Measurements from ENCODE around the gene ATXN1.

Gene ATXN1

GRCh38 chr6:16719488-16719887 lies 41.8 kb downstream of the ATXN1 start:
- WGBS (ENCODE audit: insufficient coverage, insufficient read length), result no CpG with 5 or more reads among the region's 8 CpGs
- H3K4me1 ChIP-seq (ENCODE audit: control insufficient read depth, insufficient read depth, low read length), result no peaks in the 10 kb centered on the region
- no peak for DNase-seq (ENCODE audit: low read depth, low spot score)
- H3K27me3 ChIP-seq (ENCODE audit: control insufficient read depth, insufficient read depth, low read length), result no peaks in the 10 kb centered on the region
- no peaks in the 10 kb centered on the region for H3K9me3 ChIP-seq (ENCODE audit: control insufficient read depth, insufficient read depth, low read length)
- H3K36me3 ChIP-seq (ENCODE audit: control insufficient read depth, insufficient read depth, low read length), result no peaks in the 10 kb centered on the region
- no peak overlapping the region for H3K4me3 ChIP-seq (ENCODE audit: low read length)
- H3K27ac ChIP-seq (ENCODE audit: low read length), result no peak overlapping the region

- WGBS (ENCODE audit: insufficient coverage, insufficient read length), result no CpG with 5 or more reads among the region's 3 CpGs
- H3K27ac ChIP-seq (ENCODE audit: low read length), result no peak overlapping the region
- no peaks in the 10 kb centered on the region for H3K4me1 ChIP-seq (ENCODE audit: control insufficient read depth, insufficient read depth, low read length)
Measured at GRCh38 chr6:16718356-16718755, 42.9 kb downstream of the ATXN1 start.

GRCh38 chr6:16717275-16717942 lies 43.9 kb downstream of the ATXN1 start:
- no peak overlapping the region for H3K27ac ChIP-seq (ENCODE audit: low read length)
- no peaks in the 10 kb centered on the region for H3K4me1 ChIP-seq (ENCODE audit: control insufficient read depth, insufficient read depth, low read length)
- no peaks in the 10 kb centered on the region for H3K36me3 ChIP-seq (ENCODE audit: control insufficient read depth, insufficient read depth, low read length)
- no peak for DNase-seq (ENCODE audit: low read depth, low spot score)
- WGBS (ENCODE audit: insufficient coverage, insufficient read length), result no CpG with 5 or more reads among the region's 9 CpGs
- H3K9me3 ChIP-seq (ENCODE audit: control insufficient read depth, insufficient read depth, low read length), result no peaks in the 10 kb centered on the region
- H3K27me3 ChIP-seq (ENCODE audit: control insufficient read depth, insufficient read depth, low read length), result no peaks in the 10 kb centered on the region
- H3K4me3 ChIP-seq (ENCODE audit: low read length), result no peak overlapping the region

More at GRCh38 chr6:16718356-16718755, 42.9 kb downstream of the ATXN1 start:
- H3K4me3 ChIP-seq (ENCODE audit: low read length), result no peak overlapping the region
- no peaks in the 10 kb centered on the region for H3K27me3 ChIP-seq (ENCODE audit: control insufficient read depth, insufficient read depth, low read length)
- DNase-seq (ENCODE audit: low read depth, low spot score), result no peak
- no peaks in the 10 kb centered on the region for H3K36me3 ChIP-seq (ENCODE audit: control insufficient read depth, insufficient read depth, low read length)
- no peaks in the 10 kb centered on the region for H3K9me3 ChIP-seq (ENCODE audit: control insufficient read depth, insufficient read depth, low read length)

- Histone ChIP-seq H3K27me3 (ENCODE audit: control insufficient read depth, insufficient read depth, low read length) (no peaks in the 10 kb centered on the region), H3K36me3 (ENCODE audit: control insufficient read depth, insufficient read depth, low read length) (no peaks in the 10 kb centered on the region), H3K4me3 (ENCODE audit: low read length) (no peak overlapping the region), H3K27ac (ENCODE audit: low read length) (no peak overlapping the region), H3K4me1 (ENCODE audit: control insufficient read depth, insufficient read depth, low read length) (no peaks in the 10 kb centered on the region), H3K9me3 (ENCODE audit: control insufficient read depth, insufficient read depth, low read length) (no peaks in the 10 kb centered on the region)
- no peak for DNase-seq (ENCODE audit: low read depth, low spot score)
- WGBS (ENCODE audit: insufficient coverage, insufficient read length), result no CpG with 5 or more reads among the region's 2 CpGs
Measured at GRCh38 chr6:16716321-16716858, 44.9 kb downstream of the ATXN1 start.

GRCh38 chr6:16713597-16713996 lies 47.7 kb downstream of the ATXN1 start:
- no peak for DNase-seq (ENCODE audit: low read depth, low spot score)
- no CpG with 5 or more reads among the region's 9 CpGs for WGBS (ENCODE audit: insufficient coverage, insufficient read length)
- no peaks in the 10 kb centered on the region for H3K36me3 ChIP-seq (ENCODE audit: control insufficient read depth, insufficient read depth, low read length)
- H3K9me3 ChIP-seq (ENCODE audit: control insufficient read depth, insufficient read depth, low read length), result no peaks in the 10 kb centered on the region
- H3K27ac ChIP-seq (ENCODE audit: low read length), result no peak overlapping the region
- H3K4me1 ChIP-seq (ENCODE audit: control insufficient read depth, insufficient read depth, low read length), result no peaks in the 10 kb centered on the region
- no peak overlapping the region for H3K4me3 ChIP-seq (ENCODE audit: low read length)
- H3K27me3 ChIP-seq (ENCODE audit: control insufficient read depth, insufficient read depth, low read length), result no peaks in the 10 kb centered on the region

- no peak overlapping the region for H3K27ac ChIP-seq (ENCODE audit: low read length)
- no CpG with 5 or more reads among the region's 7 CpGs for WGBS (ENCODE audit: insufficient coverage, insufficient read length)
- no peak for DNase-seq (ENCODE audit: low read depth, low spot score)
- H3K27me3 ChIP-seq (ENCODE audit: control insufficient read depth, insufficient read depth, low read length), result no peaks in the 10 kb centered on the region
- no peak overlapping the region for H3K4me3 ChIP-seq (ENCODE audit: low read length)
- no peaks in the 10 kb centered on the region for H3K9me3 ChIP-seq (ENCODE audit: control insufficient read depth, insufficient read depth, low read length)
- no peaks in the 10 kb centered on the region for H3K36me3 ChIP-seq (ENCODE audit: control insufficient read depth, insufficient read depth, low read length)
- no peaks in the 10 kb centered on the region for H3K4me1 ChIP-seq (ENCODE audit: control insufficient read depth, insufficient read depth, low read length)
Measured at GRCh38 chr6:16712931-16713484, 48.3 kb downstream of the ATXN1 start.

GRCh38 chr6:16712255-16712930 lies 48.9 kb downstream of the ATXN1 start:
- Histone ChIP-seq H3K27ac (ENCODE audit: low read length) (no peak overlapping the region), H3K27me3 (ENCODE audit: control insufficient read depth, insufficient read depth, low read length) (no peaks in the 10 kb centered on the region), H3K9me3 (ENCODE audit: control insufficient read depth, insufficient read depth, low read length) (no peaks in the 10 kb centered on the region), H3K4me1 (ENCODE audit: control insufficient read depth, insufficient read depth, low read length) (no peaks in the 10 kb centered on the region), H3K4me3 (ENCODE audit: low read length) (no peak overlapping the region), H3K36me3 (ENCODE audit: control insufficient read depth, insufficient read depth, low read length) (no peaks in the 10 kb centered on the region)
- no CpG with 5 or more reads among the region's 12 CpGs for WGBS (ENCODE audit: insufficient coverage, insufficient read length)
- no peak for DNase-seq (ENCODE audit: low read depth, low spot score)

- Histone ChIP-seq H3K4me3 (ENCODE audit: low read length) (no peak overlapping the region), H3K9me3 (ENCODE audit: control insufficient read depth, insufficient read depth, low read length) (no peaks in the 10 kb centered on the region), H3K27ac (ENCODE audit: low read length) (no peak overlapping the region), H3K4me1 (ENCODE audit: control insufficient read depth, insufficient read depth, low read length) (no peaks in the 10 kb centered on the region), H3K27me3 (ENCODE audit: control insufficient read depth, insufficient read depth, low read length) (no peaks in the 10 kb centered on the region), H3K36me3 (ENCODE audit: control insufficient read depth, insufficient read depth, low read length) (no peaks in the 10 kb centered on the region)
- no CpG with 5 or more reads among the region's 8 CpGs for WGBS (ENCODE audit: insufficient coverage, insufficient read length)
- no peak for DNase-seq (ENCODE audit: low read depth, low spot score)
Measured at GRCh38 chr6:16711546-16712254, 49.6 kb downstream of the ATXN1 start.

GRCh38 chr6:16706911-16707783 lies 54.1 kb downstream of the ATXN1 start:
- Histone ChIP-seq H3K27me3 (ENCODE audit: control insufficient read depth, insufficient read depth, low read length) (no peaks in the 10 kb centered on the region), H3K9me3 (ENCODE audit: control insufficient read depth, insufficient read depth, low read length) (no peaks in the 10 kb centered on the region), H3K4me3 (ENCODE audit: low read length) (no peak overlapping the region), H3K36me3 (ENCODE audit: control insufficient read depth, insufficient read depth, low read length) (no peaks in the 10 kb centered on the region), H3K27ac (ENCODE audit: low read length) (no peak overlapping the region), H3K4me1 (ENCODE audit: control insufficient read depth, insufficient read depth, low read length) (no peaks in the 10 kb centered on the region)
- 100% methylated on average over 2 of the region's 3 CpGs for WGBS (ENCODE audit: insufficient coverage, insufficient read length)
- no peak for DNase-seq (ENCODE audit: low read depth, low spot score)
